HG03108 (cell line): ENCODE measurements around the gene PELI3.
"Not testable (repeated sequence)": the region's sequence is repeated elsewhere in the genome, so short reads cannot be mapped to it uniquely, and the experiment has no call there.

Experiments used
- ATAC-seq: cut with Tn5 transposase; IDR thresholded peaks from one replicate; pipeline ENCODE4 v1.9.1; 2021; ENCODE audit warnings: moderate library complexity; ENCODE audit not compliant: unreplicated experiment

The PELI3 gene

GRCh38 chr11:66443602-66444001 lies 23.1 kb upstream of the PELI3 start:
- no peak for ATAC-seq

GRCh38 chr11:66447012-66447411 lies 19.7 kb upstream of the PELI3 start:
- no peak for ATAC-seq

GRCh38 chr11:66448523-66448922 lies 18.2 kb upstream of the PELI3 start:
- no peak for ATAC-seq

- no peak for ATAC-seq
Observed at GRCh38 chr11:66450560-66450959, 16.1 kb upstream of the PELI3 start.

GRCh38 chr11:66451663-66452062 lies 15.0 kb upstream of the PELI3 start:
- no peak for ATAC-seq

- ATAC-seq = no peak
Observed at GRCh38 chr11:66454247-66454646, 12.5 kb upstream of the PELI3 start.

GRCh38 chr11:66454828-66455227 lies 11.9 kb upstream of the PELI3 start:
- no peak for ATAC-seq

- ATAC-seq = no peak
Observed at GRCh38 chr11:66457826-66458225, 8.9 kb upstream of the PELI3 start.

- no peak for ATAC-seq
Observed at GRCh38 chr11:66459138-66459778, 7.4 kb upstream of the PELI3 start.

GRCh38 chr11:66462010-66462409 lies 4.7 kb upstream of the PELI3 start:
- ATAC-seq = no peak

- no peak for ATAC-seq
Observed at GRCh38 chr11:66462911-66463310, 3.8 kb upstream of the PELI3 start.

- ATAC-seq = not testable (repeated sequence)
Observed at GRCh38 chr11:66464116-66464515, 2.6 kb upstream of the PELI3 start.

GRCh38 chr11:66464916-66465315 lies 1.8 kb upstream of the PELI3 start:
- ATAC-seq = no peak

- no peak for ATAC-seq
Observed at GRCh38 chr11:66465373-66466224, 1.1 kb upstream of the PELI3 start.

- ATAC-seq = peak; percentile 16
Observed at GRCh38 chr11:66467034-66467659, 442 bp downstream of the PELI3 start.

GRCh38 chr11:66467756-66468155 lies 1.1 kb downstream of the PELI3 start:
- ATAC-seq = no peak

- no peak for ATAC-seq
Observed at GRCh38 chr11:66468691-66469090, 2.0 kb downstream of the PELI3 start.

GRCh38 chr11:66469441-66469840 lies 2.7 kb downstream of the PELI3 start:
- ATAC-seq = no peak

- no peak for ATAC-seq
Observed at GRCh38 chr11:66470015-66470414, 3.3 kb downstream of the PELI3 start.

GRCh38 chr11:66471142-66471541 lies 4.4 kb downstream of the PELI3 start:
- ATAC-seq = no peak

GRCh38 chr11:66472054-66472453 lies 5.3 kb downstream of the PELI3 start:
- no peak for ATAC-seq

- no peak for ATAC-seq
Observed at GRCh38 chr11:66473167-66473566, 6.5 kb downstream of the PELI3 start.
